DMS53 (cell line): Measurements from ENCODE around the gene RHBG.

Source experiments
- DNase-seq: peaks from one replicate; lab custom pipeline; 2025; lab: John Stamatoyannopoulos, UW

Gene RHBG

DNA sequence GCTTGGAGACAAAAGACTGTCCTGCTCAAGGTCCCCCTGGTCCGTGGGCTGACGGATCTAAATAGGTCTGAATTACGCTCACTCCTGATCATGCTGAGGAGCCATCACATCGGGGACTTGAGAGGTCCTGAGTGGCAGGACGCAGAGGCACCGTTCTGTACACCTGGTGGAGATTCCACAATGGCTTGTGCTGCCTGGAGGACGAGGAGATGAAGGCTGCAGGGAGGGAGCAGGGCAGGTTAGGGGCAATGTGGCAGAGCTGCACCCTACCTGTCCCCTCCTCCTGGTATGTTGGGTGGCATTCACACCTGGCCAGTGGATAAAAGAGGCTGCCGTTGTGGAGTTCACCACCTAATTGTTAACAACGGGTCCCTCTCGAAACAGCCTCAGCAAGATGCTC lies 38.7 kb downstream of the RHBG start:
- no peak for DNase-seq

GRCh38 chr1:156409439-156409838 lies 40.4 kb downstream of the RHBG start:
- no peak for DNase-seq

- DNase-seq = no peak
Measured at GRCh38 chr1:156410238-156410637, 41.2 kb downstream of the RHBG start.

DNA sequence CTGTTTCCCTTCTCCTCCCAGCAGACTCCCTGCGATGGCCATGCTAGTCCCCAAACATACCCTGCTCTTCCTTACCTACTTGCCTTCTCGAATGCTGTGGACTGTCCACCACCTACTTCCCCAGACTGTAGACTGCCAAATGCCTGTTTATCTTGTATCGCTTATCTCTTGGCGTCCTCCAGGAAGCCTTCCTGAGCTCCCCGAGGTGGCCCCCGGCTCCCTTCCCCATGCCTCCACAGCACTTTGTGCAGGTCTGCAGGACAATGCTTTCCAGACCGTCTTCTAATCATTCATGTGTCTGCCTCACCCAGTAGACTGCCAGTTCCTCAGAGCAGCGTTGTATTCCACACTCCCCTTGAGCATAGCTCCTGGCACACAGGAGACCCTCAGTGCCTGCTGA lies 41.7 kb downstream of the RHBG start:
- no peak for DNase-seq

DNA sequence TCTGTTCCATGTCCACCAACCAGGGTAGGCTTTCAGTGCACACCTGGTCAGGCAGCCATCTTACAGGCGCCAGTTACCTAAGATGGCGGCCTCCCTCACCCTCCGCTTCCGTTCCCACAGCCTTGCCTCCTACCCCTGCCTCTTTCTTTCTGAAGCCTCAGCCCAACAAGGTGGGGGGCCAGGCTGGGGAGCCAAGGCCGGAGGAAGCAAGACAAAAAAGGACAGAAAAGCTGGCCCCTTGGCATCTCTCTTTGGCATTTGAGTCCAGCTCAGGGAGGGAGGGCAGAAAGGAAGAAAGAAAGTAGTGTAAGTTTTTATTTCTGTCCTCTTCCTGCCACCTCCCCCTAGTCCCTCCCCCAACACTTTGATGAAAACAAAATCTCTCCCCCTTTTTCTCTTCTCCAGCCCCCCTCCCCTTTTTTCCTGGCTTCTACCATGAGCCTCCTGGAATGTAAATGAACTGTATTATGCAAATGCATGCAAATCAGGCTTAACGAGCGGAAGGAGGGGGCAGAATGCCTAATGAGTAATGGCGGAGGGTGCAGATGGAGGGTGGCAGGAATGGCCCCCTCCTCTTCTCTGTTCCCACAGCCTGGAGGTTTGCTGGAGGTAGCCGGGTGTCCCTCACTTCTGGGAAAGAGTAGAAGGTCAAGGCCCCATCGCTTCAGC lies 43.8 kb downstream of the RHBG start:
- no peak for DNase-seq

- DNase-seq = no peak
Measured at GRCh38 chr1:156413391-156414246, 44.6 kb downstream of the RHBG start.

GRCh38 chr1:156414461-156415064 lies 45.6 kb downstream of the RHBG start:
- no peak for DNase-seq

- DNase-seq = no peak
Measured at GRCh38 chr1:156416993-156417392, 48.0 kb downstream of the RHBG start.

DNA sequence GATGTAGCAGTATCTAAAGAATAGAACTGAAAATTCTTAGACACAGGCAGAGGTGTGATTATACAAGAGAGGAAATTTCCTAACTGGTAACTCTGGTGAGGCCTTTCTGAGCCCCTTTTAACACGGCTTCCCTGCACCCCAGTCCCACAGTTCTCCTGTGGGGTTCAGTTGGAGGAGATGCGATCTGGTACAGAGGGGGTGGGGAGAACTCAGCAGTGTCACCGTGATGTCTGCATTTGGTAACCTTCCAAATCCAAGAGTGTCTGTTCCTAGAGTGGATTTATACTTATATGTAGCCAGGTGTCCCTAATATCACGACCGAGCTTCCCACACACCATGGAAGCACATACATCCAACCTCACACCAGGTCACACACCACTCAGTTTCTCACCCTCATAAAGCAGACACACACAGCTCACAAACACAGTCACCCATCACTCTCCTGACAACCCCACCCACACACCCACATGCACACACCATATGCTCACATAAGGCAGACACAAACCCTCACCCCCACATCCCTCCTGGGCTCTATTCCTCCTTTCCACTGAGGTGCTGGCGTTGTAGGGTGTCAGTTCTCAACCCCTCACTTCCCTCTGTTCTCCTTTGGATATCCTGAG lies 48.5 kb downstream of the RHBG start:
- no peak for DNase-seq

GRCh38 chr1:156418416-156419070 lies 49.5 kb downstream of the RHBG start:
- DNase-seq = no peak

DNA sequence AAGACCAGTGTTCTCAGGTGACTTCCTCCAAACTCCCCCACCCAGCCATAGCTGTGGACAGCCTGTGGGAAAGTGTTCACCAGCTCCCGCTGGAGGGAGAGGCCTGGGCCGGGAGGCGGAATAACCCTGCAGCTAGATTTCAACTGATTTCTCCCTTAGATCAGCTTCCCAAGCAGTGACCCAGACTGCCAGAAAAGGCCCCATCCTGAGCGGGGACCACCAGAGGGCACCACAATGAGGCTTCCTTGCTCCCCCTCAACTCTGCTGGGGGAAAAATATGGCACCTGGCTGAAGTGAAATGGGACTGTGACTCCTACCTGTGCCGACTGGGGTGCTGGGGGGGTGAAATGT lies 50.8 kb downstream of the RHBG start:
- DNase-seq = peak; percentile 65

- peak; percentile 66 for DNase-seq
Measured at GRCh38 chr1:156420205-156421061, 51.4 kb downstream of the RHBG start.

GRCh38 chr1:156421062-156421938 lies 52.3 kb downstream of the RHBG start:
- peak; percentile 96 for DNase-seq

- peak; percentile 54 for DNase-seq
Measured at GRCh38 chr1:156421939-156422601, 53.1 kb downstream of the RHBG start.

GRCh38 chr1:156422602-156423091 lies 53.6 kb downstream of the RHBG start:
- DNase-seq = peak; percentile 41

- no peak for DNase-seq
Measured at GRCh38 chr1:156423422-156424352, 54.7 kb downstream of the RHBG start.

GRCh38 chr1:156424806-156425432 lies 55.9 kb downstream of the RHBG start:
- DNase-seq = no peak

DNA sequence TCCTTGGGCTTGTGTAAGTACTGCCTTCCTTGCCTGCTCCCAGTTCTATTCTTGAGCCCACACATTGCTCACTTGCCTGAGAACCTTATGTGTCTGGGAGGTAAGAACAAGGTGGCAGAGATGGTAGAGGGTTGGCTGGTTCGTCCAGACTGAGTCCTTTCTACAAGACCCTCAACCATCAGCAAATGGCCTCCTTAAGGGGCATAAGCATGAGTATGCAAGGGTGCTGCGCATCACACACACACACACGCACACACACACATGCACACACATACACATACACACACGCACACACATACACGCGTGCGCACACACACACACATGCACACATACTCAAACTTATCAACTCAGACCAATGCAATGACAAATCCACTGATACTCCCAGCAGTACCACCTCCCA lies 56.9 kb downstream of the RHBG start:
- no peak for DNase-seq
